ENCODE data around the gene PNPLA6.

The PNPLA6 gene

DNA sequence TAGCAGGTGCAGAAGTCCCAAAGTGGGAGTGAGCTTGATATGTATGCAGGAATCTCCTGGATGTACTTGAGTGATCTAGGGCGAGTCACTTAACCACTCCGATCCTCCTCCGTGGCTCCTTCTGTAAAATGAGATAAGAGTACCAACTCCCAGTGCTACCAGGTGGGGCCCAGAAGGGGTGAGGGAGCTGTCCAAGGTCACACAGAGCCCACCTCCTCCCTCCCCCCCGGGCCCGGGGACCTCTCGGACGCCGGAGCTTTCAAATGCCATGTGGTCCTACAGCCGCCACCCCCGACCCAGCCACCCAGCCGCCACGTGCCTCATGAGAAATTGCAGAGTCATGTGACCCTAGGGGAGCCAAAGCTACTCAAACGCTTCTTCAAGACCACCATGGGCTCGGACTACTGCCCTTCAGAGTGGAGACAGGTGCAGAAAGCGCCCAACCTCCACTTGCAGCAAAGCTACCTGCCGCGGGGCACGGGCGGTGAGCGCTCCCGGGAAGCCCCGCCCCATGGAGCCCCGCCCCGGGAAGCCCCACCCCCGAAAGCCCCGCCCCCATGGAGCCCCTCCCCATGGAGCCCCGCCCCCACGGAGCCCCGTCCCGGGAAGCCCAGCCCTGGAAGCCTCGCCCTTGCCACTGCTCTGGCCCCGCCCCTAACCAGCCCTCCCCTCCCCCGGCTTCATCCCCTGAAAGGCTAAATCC lies 29.7 kb upstream of the PNPLA6 start:
- no peak overlapping the region for H3K4me3 ChIP-seq (replicated peaks; ENCODE audit: low read depth, low read length)
- DNase-seq (ENCODE audit: low read depth) = no peak
- TF ChIP-seq, protein P1, sequence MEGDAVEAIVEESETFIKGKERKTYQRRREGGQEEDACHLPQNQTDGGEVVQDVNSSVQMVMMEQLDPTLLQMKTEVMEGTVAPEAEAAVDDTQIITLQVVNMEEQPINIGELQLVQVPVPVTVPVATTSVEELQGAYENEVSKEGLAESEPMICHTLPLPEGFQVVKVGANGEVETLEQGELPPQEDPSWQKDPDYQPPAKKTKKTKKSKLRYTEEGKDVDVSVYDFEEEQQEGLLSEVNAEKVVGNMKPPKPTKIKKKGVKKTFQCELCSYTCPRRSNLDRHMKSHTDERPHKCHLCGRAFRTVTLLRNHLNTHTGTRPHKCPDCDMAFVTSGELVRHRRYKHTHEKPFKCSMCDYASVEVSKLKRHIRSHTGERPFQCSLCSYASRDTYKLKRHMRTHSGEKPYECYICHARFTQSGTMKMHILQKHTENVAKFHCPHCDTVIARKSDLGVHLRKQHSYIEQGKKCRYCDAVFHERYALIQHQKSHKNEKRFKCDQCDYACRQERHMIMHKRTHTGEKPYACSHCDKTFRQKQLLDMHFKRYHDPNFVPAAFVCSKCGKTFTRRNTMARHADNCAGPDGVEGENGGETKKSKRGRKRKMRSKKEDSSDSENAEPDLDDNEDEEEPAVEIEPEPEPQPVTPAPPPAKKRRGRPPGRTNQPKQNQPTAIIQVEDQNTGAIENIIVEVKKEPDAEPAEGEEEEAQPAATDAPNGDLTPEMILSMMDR (IDR thresholded peaks at IDR 0.05; ENCODE audit: low read length, missing control alignments) = no peak

DNA sequence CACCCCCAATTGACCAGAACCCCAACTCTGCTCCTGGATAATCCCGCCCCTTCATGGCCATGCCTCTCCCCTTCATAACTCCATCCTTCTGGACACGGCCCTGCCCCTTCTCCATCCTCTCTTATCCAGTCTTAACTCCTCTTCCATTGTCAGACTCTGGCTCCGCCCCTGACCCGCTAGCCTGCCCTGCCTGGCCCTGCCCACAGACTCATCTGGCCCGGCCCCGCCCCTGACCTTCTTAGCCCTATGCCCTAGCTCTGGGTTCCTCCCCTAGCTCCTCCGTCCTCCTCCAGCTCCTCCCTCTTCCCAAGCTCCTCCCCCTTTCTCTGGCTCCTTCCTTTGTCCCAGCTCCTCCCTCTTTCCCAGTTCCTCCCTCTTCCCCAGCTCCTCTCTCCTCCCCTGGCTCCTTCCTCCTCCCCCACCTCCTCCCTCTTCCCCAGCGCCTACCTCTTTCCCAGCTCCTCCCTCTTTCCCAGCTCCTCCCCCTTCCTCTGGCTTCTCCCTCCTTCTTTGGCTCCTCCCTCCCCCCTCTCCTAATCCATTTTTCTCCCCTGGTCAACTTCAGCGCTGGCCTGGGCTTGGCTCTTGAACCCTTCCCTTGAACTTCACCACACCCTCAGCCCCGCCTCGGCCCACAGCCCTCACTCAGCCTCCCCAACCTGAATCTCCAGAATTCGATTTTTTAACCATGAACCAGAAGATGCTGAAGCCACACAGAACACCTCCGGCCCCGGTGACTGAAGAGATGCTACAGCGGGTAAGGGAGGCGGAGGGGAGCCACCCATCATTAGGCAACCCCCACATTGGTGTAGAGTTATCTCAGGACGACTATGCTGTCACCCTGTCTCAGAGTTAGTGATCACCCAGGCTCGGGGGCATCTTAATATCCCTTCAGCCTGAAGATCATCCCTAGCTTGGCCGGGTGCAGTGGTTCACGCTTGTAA lies 28.9 kb upstream of the PNPLA6 start:
- DNase-seq (ENCODE audit: low read depth) = peak; percentile 89
- no peak overlapping the region for H3K4me3 ChIP-seq (replicated peaks; ENCODE audit: low read depth, low read length)
- TF ChIP-seq, protein P1 (IDR thresholded peaks at IDR 0.05; ENCODE audit: low read length, missing control alignments) = no peak

DNA sequence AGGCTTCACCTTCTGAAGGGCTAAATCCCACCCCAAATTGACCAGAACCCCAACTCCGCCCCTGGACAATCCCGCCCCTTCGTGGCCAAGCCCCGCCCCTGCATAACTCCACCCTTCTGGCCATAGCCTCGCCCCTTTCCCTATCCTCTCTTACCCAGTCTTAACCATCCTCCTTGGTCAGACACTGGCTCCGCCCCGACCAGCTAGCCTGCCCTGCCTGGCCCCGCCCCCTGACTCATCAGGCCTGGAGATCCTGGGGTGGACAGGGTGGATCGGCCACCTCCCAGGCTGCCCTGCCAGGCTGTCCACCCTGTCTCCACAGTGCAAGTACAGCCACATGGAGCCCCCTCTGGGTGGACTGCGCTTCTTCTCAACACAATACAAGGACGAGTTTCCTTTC lies 27.6 kb upstream of the PNPLA6 start:
- TF ChIP-seq, protein P1 (IDR thresholded peaks at IDR 0.05; ENCODE audit: low read length, missing control alignments) = no peak
- H3K4me3 ChIP-seq (replicated peaks; ENCODE audit: low read depth, low read length) = no peak overlapping the region
- peak; percentile 82 for DNase-seq (ENCODE audit: low read depth)

DNA sequence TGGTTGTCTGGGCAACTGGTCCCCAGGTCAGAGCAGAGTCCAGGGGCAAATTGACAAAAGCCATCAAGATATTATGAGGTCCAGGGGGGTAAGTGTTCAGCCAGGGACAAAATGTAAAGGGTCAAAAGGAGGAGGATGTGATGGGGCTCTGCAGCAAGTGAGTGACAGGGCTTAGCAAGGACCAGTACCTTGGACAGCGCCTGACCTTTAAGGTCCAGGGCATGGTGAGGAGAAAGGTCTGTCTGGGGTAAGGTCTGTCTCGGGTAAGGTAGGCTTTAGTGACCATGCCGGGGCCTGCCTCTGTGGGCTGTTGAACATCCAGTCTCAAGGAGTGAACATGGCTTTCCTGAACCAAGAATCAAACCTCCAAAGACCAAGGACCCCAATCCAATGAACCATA lies 25.9 kb upstream of the PNPLA6 start:
- TF ChIP-seq, protein P1 (IDR thresholded peaks at IDR 0.05; ENCODE audit: low read length, missing control alignments) = no peak
- H3K4me3 ChIP-seq (replicated peaks; ENCODE audit: low read depth, low read length) = no peak overlapping the region
- DNase-seq (ENCODE audit: low read depth) = no peak

DNA sequence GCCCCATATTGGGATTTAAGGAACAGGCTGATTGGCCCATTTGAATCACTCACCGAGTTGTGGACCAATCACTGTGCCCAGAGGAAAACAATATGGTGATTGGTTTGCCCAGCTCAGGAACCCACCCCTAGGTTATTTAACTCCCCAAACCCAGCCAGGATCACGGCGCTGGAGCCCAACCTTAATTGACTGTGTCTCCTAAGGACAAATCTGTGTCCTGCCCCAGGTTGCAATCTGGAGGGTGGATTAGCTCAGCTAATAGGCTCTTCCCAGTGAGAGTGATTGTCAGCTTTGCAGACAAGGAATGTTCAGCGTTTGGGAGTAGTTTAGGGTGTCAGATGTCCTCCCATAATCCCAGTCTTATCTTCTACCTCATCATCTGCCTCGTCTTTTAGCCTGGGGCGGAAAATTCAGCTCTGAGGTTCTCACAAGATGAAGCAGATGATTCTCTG lies 23.1 kb upstream of the PNPLA6 start:
- TF ChIP-seq, protein P1 (IDR thresholded peaks at IDR 0.05; ENCODE audit: low read length, missing control alignments) = no peak
- no peak overlapping the region for H3K4me3 ChIP-seq (replicated peaks; ENCODE audit: low read depth, low read length)
- no peak for DNase-seq (ENCODE audit: low read depth)

DNA sequence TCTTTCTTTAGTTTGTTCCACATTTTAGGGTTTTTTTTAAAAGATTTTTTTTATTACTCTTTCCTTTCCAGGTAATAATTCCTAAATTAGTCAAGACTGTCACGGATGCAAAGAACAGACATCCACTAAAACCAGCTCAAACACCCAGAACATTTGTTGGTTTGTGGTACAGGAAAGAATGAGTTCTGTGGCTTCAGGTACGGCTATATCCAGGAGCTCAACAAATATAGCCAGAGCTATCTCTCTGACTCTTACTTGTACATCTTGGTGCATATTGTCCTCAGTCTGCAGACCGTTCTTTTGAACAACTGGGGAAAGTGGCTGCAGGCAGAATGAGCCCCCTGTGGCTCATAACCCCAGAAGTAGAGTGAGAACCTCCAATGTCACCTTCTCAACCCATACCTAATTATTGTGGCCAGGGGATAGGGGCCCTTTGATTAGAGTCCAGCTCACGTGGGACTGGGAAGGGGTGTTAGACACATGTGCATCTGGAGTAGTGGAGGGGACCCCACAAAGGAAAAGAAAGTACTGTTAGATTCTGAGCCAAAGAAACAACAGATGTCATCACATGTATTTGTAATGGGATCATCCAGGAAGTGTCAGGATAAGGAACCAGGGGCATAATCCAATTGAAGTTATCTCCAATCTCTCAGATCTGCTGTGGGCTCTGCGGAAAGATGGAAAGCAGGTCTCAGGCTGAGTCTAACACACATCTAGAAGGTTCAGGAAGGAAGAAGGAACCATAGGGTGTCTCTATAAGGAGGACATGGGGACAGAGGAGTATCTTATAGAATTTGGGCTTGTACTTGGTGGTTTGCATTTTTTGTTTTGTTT lies 21.5 kb upstream of the PNPLA6 start:
- no peak for DNase-seq (ENCODE audit: low read depth)
- H3K4me3 ChIP-seq (replicated peaks; ENCODE audit: low read depth, low read length) = no peak overlapping the region
- TF ChIP-seq, protein P1 (IDR thresholded peaks at IDR 0.05; ENCODE audit: low read length, missing control alignments) = no peak
